ENCODE data around the gene DUSP22.

DUSP22 gene

GRCh38 chr6:341914-342831 lies 49.9 kb downstream of the DUSP22 start:
- DNase-seq, result no peak

GRCh38 chr6:342832-343179 lies 50.5 kb downstream of the DUSP22 start:
- no peak for DNase-seq

DNA sequence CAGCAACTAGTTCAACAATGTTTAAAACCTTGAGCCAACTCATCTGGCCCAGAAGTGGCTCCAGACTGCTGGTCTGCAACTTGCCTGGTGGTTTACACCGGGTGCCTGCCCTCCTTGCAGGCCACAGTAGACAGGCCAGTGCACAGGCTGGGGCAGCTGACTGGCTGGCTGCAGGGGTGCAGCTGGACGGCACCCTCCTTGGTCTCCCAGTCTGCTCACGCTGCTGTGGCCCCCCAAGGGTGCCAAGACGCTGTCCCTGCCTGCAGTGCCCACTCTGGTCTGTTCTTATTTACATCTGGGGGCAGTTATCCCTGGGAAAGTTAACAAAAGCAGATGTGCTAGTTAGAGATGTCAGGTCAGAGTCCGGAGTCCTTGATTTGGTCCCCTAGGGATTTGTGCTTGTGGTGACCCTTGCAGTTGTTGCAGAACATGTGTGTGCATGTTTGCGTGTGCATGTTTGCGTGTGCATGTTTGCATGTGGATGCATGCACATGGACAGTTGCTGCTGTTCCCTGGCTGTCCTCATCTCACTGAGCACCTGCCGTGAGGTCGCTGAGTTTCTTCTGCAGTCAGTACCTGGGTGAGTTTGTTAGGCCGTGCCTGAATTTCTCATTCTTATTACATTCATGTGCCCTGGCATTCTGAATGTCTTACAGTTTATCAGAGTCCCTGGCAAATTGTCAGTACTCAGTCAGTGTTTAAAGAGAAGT lies 51.1 kb downstream of the DUSP22 start:
- DNase-seq, result no peak

DNA sequence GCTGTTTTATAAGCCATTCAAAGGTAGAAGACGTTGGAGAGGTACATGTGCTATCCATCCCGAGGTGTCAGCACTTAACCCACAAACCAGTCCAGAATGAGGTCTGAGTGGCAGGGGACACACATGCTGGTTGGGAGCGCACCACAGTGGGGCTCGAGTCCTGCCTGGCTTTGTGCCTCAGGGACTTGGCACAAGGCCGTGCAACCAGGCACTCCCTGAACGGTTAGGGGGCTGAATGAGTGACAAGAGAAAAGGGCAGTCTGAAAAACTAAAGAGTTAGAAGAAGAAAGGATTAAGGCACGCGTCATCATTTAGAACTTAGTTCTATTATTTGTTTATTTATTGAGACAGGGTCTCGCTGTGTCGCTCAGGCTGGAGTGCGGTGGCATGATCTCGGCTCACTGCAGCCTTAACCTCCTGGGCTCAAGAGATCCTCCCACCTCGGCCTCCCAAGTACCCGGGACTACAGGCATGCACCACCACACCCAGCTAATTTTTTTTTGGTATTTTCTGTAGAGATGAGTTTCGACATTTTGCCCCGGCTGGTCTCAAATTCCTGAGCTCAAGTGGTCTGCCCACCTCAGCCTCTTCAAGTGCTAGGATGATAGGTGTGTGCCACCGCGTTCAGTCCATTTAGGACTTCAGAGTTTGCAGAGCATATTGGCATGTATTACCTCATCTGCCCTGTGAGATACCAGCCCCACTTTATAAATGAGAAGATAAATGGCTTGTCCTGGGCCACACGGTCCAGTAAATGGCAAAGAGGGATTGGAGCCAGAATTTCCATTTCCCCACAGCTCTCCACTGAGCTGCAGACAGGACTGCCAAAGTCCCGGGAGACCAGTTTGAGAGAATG lies 51.9 kb downstream of the DUSP22 start:
- DNase-seq, result no peak

DNA sequence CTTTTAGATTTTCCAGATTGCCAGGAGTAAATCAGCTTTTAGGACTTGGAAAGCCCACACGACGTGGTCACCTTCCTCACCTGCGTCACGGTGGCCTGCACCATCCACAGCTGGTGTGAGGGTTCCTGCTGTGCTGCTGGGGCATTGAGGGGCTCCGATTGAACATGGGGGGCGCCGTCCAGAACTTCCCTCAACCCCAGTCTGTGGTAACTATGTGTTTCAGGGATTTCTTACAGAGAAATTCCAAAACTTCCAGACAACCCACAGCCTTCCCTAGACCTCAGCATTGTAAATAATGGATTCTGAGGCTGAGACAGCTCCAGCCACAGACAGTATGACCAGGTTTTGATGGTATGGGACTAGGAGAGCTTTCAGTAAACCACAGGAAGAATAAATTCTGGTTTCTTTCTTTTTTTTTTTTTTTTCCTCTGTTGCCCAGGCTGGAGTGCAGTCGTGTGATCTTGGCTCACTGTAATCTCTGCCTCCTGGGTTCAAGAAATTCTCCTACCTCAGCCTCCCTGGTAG lies 52.6 kb downstream of the DUSP22 start:
- DNase-seq, result no peak

GRCh38 chr6:345747-346385 lies 53.6 kb downstream of the DUSP22 start:
- DNase-seq, result no peak

DNA sequence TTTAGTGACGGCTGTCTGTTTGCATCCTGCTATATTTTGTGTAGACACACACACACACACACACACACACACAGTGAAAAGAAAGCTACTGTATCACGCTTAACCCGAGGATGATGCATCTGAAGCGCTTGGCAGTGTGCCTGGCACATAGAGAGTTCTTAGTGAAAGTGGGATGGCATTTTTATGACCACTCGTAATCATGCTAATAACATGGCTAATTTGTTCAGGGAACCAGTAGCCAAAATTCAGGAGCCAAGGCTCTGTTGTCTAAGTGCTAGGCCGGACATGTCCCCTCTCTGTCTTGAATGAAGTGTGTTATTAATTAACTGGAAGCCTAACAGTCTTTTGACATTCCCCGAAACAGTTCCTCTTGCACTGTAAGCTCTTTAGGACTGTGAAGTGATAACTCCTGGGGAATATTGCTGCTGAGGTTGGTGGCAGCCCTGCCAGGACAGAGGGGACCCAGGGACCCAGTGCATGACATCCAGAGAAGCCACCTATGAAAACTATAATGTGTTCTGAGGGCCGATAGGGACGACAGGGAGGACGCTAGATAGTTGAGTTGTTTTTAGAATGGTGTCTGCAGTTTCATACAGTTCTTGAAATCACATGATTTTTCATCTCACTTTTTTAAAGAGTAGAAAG lies 54.2 kb downstream of the DUSP22 start:
- no peak for DNase-seq

- no peak for DNase-seq
Measured at GRCh38 chr6:347232-347631, 54.9 kb downstream of the DUSP22 start.

- DNase-seq, result no peak
Measured at GRCh38 chr6:347951-348859, 55.9 kb downstream of the DUSP22 start.

DNA sequence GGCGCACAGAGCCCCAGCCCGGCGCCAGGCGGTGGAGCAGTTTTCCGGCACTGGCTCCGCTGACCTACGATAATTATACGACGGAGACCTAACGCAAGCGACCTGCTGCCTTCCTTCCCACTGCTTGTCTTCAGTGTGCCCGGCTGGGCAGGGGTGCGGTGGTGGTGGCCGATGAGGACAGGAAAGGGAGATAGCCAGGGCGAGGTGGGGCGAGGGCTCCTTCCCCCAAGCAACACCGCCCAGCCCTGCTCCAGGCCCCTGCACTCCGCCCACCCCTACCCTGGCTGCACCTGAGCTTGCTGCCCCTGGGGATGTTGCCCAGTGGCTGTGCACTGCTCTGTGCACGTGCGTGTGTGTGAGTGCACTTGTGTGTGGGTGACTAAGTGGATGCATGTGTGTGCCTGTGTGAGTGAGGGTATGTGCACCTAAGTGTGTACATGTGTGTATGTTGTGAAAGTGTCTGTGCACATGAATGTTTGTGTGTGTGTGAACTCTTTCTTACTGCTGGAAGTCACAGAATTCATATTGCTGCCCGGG lies 56.6 kb downstream of the DUSP22 start:
- no peak for DNase-seq

- no peak for DNase-seq
Measured at GRCh38 chr6:349491-349921, 57.2 kb downstream of the DUSP22 start.

DNA sequence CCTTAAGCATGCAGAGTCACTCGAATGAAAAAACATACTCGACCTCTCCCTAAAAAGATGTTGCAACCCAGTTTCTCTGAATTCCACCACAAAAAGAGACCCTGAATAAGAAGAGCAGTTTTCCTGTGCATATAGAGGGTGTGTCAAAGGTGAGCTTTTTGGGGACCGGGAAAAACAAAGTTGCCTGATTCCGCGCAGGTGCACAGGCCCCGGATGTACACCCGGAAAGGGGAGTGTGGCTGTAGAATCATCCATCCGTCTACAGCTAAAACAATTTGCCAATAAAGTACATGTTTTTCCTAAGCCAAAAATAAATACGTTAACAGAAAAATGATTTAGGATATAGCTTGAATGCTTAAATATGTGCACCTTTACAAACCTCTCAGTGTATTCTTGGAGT lies 58.1 kb downstream of the DUSP22 start:
- no peak for DNase-seq

DNA sequence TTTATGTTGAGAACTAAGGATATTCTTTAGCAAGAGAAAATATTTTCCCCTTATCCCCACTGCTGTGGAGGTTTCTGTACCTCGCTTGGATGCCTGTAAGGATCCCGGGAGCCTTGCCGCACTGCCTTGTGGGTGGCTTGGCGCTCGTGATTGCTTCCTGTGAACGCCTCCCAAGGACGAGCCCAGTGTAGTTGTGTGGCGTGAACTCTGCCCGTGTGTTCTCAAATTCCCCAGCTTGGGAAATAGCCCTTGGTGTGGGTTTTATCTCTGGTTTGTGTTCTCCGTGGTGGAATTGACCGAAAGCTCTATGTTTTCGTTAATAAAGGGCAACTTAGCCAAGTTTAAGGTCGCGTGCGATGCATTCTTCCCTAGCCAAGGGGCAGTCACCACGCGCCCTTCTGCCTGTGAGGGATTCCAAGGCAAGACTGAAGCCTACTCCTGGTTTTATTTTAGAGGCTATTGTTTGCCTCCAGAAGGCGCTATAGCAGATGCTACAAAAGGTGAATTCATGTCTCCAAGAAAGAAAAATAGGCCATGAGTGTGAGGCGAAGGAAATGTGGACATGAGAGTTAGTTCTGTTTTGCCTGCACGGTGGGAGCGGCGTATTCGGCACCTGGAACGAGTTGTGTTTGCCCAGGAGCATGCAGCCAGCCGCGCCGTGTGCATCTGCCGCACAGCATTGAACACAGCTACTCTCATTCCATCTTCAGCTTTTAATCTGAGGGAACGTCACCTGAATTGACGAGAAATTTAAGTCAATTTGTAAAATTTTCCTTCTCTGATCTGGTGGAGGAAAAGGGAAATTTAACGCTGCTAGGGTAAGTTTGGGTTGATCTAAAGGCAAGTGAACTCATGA lies 59.0 kb downstream of the DUSP22 start:
- DNase-seq, result no peak

DNA sequence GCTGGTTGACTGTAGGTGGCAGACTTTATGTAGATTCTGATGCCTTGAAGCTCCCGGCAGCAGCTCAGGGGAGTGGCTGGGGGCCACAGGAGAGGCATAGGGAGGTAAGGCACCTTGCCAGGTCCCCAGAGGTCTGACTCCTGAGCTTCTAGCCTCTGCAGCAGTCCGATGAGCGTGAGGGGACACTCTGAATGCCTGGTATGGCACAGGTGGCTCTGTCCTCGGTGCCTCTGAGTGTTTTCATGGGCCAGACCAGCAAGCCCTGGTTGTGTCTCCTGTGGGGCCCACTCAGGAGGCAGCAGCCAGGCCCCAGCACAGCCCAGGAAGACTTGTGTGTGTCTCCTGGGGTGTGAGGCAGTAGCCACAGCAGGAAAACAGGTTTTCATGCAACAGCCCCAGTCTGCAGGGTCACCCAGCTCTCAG lies 59.6 kb downstream of the DUSP22 start:
- DNase-seq, result no peak

GRCh38 chr6:352474-352873 lies 60.2 kb downstream of the DUSP22 start:
- no peak for DNase-seq

DNA sequence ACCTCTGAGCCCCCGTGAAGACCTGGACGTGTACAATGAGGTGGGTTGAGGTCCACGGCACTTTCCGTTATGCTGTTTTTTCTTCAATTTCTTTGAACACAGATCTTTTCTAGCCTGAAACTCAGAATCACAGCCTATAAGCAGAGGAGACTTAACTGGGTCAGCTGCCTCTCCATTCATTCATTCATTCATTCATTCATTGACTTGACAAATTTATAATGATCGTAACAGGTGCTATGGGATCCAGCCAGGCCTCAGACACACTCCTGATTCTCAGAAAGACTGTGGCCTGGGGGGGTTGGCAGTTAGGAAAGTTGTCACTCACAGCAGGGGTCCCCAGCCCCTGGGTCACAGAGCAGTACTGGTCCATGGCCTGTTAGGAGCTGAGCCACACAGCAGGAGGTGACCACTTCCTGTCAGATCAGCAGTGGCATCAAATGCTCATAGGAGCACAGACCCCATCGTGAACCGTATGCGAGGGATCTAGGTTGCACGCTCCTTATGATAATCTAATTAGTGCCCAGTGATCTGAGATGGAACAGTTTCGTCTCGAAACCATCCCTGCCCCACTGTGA lies 60.7 kb downstream of the DUSP22 start:
- DNase-seq, result no peak

DNA sequence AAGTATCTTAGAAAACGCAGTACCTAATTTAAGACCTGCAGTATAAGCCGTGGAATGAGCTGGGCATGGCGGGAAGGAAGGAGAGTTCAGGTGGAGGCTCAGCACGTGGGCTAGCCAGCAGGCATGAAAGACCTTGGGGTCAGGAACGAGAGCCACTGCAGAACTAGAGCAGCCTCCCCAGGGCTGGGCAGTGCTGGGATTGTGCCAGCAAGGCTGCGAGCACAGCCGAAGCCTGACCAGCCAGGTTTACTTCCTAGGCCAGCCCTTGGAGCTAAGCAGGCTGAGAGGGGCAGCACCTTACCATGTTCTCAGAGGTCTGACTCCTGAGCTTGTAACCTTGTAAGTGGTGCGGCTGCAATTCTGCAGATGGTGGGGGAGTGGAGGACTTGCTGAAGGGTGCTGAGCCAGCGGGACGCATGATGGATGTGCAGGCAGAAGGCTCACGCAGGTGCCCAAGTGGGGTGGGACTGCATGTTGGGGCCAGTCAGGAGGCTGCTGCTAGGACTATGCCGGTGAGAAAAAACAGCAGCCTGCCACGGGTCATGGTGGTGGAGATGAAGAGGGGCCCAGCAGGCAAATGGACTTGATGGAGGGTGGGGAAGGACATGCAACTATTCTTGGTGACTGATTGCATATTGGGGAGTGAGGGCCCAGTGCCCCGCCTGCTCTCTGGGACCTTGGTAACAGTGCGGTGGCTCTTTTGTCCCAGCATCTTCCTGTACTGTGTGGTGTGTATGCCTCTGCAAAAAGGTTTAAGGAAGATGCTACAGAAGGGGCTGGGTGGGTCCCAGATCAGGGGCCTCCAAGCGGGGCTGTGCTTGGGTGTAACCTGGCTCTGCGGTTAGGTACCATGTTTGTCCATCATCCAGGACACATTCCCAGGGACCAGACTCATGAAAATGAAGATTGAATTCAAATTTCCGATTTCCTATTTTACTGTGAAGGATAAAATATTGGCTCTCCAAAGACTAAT lies 61.6 kb downstream of the DUSP22 start:
- no peak for DNase-seq

Measured in activated CD4-positive, alpha-beta T cell treated with anti-CD3 and anti-CD28 coated beads, Interleukin-2, amount 50 U/mL, for 1 hour (primary cell).